ENCODE results near the gene DLX2. TPM values are rescaled to one million over a fixed set of nuclear protein-coding genes. Genes with fewer than 3 reads are reported as not detected.
"Not testable (repeated sequence)": the region's sequence is repeated elsewhere in the genome, so short reads cannot be mapped to it uniquely, and the experiment has no call there.

DLX2 gene
- total RNA-seq, 2 donors from 2014 or later: 0.25 TPM; not detected in 1

DNA sequence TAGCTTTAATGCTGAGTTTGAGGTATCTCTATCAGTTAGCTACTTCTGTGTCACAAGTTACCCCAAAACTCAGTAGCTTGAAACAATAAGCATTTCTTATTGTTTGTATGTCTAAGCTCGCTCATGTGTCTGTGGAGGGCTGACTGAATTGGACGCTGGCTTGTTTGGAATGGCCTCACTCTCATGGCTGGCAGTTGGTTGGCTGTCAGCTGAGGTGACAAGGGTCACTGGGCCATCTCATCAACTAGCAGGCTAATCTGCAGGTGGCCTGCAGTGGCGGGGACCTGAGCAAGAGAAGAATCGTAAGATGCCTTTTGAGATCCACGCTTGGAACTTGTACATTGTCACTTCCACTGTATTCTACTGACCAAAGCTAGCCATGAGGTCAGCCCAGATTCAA lies 13.4 kb upstream of the DLX2 start:
- Mint-ChIP-seq H3K27ac (no peak overlapping the region), H3K4me3 (no peak overlapping the region), H3K27me3 (peaks cover 21 to 35% of the 10 kb centered on the region in 2 donors), H3K36me3 (no peaks in the 10 kb centered on the region), H3K4me1 (ENCODE audit: low read depth in 2 of 2) (no peaks in the 10 kb centered on the region), H3K9me3 (no peaks in the 10 kb centered on the region)
- DNase-seq (ENCODE audit: low spot score) (no peak), ATAC-seq (no peak)

DNA sequence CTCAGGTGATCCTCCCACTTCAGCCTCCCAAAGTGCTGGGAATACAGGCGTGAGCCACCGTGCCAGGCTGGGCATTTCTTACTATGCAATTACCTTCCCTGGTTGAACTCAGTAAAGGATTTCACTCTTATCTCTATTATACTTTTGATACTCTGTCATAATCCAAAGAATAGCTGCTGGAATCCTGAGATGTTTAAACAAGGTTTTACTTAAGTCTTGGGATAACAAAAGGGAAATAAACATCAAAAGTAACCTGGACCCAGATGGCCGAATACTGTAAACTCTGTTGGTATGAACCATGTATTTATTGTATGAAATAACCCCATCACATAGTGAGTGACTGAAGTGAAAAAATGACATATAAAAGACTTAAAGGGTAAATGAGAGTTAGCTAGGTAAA lies 11.9 kb upstream of the DLX2 start:
- ATAC-seq: no peak
- Mint-ChIP-seq H3K27me3 (peaks cover 28 to 35% of the 10 kb centered on the region in 2 donors), H3K36me3 (no peaks in the 10 kb centered on the region), H3K4me3 (no peak overlapping the region), H3K4me1 (ENCODE audit: low read depth in 2 of 2) (peaks cover 0 to 2% of the 10 kb centered on the region in 2 donors), H3K27ac (no peak overlapping the region), H3K9me3 (no peaks in the 10 kb centered on the region)
- DNase-seq (ENCODE audit: low spot score): no peak

- not testable (repeated sequence) for H3K9me3 Mint-ChIP-seq; H3K27ac Mint-ChIP-seq; DNase-seq (ENCODE audit: low spot score); H3K4me1 Mint-ChIP-seq (ENCODE audit: low read depth in 2 of 2); H3K4me3 Mint-ChIP-seq; ATAC-seq; H3K36me3 Mint-ChIP-seq
- H3K27me3 Mint-ChIP-seq: peaks cover 30 to 35% of the 10 kb centered on the region in 2 donors
Measured at GRCh38 chr2:172114176-172114575, 11.5 kb upstream of the DLX2 start.

GRCh38 chr2:172113617-172114016 lies 10.9 kb upstream of the DLX2 start:
- peaks cover 0 to 4% of the 10 kb centered on the region in 2 donors for H3K4me1 Mint-ChIP-seq (ENCODE audit: low read depth in 2 of 2)
- DNase-seq (ENCODE audit: low spot score): no peak
- no peak overlapping the region for H3K4me3 Mint-ChIP-seq
- no peaks in the 10 kb centered on the region for H3K36me3 Mint-ChIP-seq
- peaks cover 26 to 31% of the 10 kb centered on the region in 2 donors for H3K27me3 Mint-ChIP-seq
- no peak overlapping the region for H3K27ac Mint-ChIP-seq
- ATAC-seq: no peak
- H3K9me3 Mint-ChIP-seq: no peaks in the 10 kb centered on the region

DNA sequence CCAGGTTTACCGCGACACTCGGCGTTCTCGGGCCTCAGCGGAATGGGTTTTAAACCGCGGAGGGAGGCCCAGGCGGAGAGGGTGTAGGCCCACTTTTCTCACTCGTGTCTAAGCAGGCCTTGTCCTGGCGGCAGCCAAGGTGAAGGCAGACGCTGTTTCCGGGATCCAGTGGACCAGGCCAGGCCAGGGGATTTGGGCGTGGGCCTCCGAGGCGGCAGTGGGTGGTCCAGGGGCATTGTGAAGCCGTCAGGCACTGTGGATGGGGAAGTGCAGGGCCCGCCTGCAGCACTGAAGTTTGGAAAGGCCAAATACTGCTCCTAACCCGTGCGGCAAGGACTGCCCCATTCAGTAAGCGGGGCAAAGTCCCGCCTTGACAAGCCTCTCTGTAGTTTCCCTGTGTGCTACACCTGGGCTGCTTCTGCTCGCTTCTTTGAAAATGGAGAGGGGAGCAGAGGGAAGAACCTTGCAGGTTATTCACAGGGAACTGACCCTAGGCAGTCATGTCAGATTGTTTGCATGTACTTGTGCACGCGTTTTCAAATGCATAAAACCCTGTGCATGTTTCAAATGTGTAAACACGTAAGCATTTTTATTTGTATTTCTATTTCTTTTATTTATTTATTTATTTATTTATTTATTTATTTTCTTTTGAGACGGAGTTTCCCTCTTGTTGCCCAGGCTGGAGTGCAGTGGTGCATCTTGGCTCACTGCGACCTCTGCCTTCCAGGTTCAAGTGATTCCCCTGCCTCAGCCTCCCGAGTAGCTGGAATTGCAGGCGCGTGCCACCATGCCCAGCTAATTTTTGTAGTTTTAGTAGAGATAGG lies 7.5 kb upstream of the DLX2 start:
- Mint-ChIP-seq H3K4me1 (ENCODE audit: low read depth in 2 of 2) (peaks cover 10 to 13% of the 10 kb centered on the region in 2 donors), H3K4me3 (no peak overlapping the region), H3K9me3 (no peaks in the 10 kb centered on the region), H3K36me3 (no peaks in the 10 kb centered on the region), H3K27me3 (peaks cover 40 to 41% of the 10 kb centered on the region in 2 donors), H3K27ac (no peak overlapping the region)
- ATAC-seq: no peak
- DNase-seq (ENCODE audit: low spot score): no peak

DNA sequence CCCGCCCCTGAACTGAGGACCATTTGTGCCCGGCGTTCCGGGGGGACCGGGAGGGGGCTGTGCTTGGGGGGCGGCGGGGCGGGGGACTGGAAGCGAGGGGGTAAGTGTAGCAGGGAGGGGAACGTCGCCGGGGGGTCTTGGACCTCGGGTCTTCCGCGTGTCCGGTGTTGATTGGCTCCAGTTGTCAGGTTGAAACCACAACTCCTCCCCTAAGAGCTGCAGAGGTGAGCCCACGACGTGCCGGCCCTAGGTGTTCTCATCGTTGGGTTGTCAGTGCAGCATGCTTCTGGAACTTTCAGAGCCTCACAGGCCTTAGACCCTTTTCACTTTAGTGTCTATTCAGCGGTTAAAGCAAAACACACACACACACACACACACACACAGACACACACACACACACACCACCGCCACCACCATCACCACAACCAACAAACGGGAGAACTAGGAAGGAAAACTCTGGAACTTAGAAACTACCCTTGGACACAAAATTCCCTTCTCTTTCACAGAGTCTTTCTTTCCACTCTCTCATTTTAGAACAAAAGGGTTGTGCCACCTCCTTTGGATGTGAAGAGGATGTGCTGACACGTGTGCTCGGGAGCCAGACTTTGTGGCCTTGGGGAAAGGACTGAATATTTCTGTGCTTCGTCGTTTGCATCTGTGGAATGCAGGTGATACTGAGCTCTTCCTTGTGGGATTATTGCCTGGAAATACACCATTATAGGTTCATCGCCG lies 6.7 kb upstream of the DLX2 start:
- H3K27ac Mint-ChIP-seq: no peak overlapping the region
- ATAC-seq: no peak
- no peaks in the 10 kb centered on the region for H3K36me3 Mint-ChIP-seq
- H3K9me3 Mint-ChIP-seq: no peaks in the 10 kb centered on the region
- peaks cover 10 to 13% of the 10 kb centered on the region in 2 donors for H3K4me1 Mint-ChIP-seq (ENCODE audit: low read depth in 2 of 2)
- no peak overlapping the region for H3K4me3 Mint-ChIP-seq
- H3K27me3 Mint-ChIP-seq: peaks cover 37 to 39% of the 10 kb centered on the region in 2 donors
- no peak for DNase-seq (ENCODE audit: low spot score)

- Mint-ChIP-seq H3K27ac (no peak overlapping the region), H3K27me3 (peaks cover 41 to 47% of the 10 kb centered on the region in 2 donors), H3K4me1 (ENCODE audit: low read depth in 2 of 2) (peaks cover 15 to 21% of the 10 kb centered on the region in 2 donors), H3K36me3 (no peaks in the 10 kb centered on the region), H3K9me3 (no peaks in the 10 kb centered on the region), H3K4me3 (no peak overlapping the region)
- ATAC-seq (no peak), DNase-seq (ENCODE audit: low spot score) (no peak)
Measured at GRCh38 chr2:172108587-172108930, 5.9 kb upstream of the DLX2 start.

DNA sequence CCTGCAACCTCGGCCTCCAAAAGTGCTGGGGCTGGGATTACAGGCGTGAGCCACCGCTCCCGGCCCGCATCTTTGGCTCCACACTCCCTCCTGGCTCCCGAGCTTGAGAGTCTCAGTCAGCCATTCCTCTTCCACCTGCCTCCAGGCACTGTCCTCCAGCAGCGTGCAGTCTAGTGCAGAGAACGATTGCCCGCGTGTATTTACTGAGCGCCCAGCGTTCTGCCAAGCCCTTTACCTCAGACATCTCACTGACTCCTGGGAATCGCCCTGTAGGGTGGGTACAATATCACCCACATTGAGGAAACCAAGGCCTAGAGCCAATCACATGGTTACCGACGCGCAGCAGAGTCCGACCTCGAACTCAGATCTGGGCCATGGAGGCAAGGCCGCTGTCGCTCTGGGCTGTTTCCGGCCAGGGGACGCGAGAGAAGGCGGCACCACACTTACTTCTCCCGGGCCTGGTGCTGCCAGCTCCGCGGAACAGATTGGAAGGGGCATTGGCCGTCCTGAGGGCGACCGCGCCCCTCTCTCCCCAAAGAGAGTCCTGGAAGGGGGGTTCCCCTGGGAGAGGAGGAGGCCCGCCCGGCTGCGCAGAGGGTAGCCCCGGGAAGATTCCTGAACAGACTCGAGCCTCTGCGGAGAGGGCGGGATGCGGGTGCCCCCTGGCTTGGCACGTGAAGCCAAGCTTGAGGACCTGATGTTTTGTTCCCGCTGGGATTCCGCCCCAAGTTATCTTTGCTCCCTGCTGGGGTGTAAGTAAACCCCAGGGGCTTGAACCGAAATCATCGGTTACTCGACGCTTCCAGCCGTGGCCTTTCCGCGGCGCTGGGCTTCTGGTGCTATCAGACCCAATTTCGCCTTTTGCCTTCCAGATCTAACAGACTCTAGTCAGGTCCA lies 5.2 kb upstream of the DLX2 start:
- Mint-ChIP-seq H3K27ac (no peak overlapping the region), H3K27me3 (peaks cover 38 to 49% of the 10 kb centered on the region in 2 donors), H3K4me3 (peak overlapping the region; percentile 70), H3K36me3 (no peaks in the 10 kb centered on the region), H3K4me1 (ENCODE audit: low read depth in 2 of 2) (peaks cover 17 to 27% of the 10 kb centered on the region in 2 donors), H3K9me3 (no peaks in the 10 kb centered on the region)
- DNase-seq (ENCODE audit: low spot score): no peak
- no peak for ATAC-seq

DNA sequence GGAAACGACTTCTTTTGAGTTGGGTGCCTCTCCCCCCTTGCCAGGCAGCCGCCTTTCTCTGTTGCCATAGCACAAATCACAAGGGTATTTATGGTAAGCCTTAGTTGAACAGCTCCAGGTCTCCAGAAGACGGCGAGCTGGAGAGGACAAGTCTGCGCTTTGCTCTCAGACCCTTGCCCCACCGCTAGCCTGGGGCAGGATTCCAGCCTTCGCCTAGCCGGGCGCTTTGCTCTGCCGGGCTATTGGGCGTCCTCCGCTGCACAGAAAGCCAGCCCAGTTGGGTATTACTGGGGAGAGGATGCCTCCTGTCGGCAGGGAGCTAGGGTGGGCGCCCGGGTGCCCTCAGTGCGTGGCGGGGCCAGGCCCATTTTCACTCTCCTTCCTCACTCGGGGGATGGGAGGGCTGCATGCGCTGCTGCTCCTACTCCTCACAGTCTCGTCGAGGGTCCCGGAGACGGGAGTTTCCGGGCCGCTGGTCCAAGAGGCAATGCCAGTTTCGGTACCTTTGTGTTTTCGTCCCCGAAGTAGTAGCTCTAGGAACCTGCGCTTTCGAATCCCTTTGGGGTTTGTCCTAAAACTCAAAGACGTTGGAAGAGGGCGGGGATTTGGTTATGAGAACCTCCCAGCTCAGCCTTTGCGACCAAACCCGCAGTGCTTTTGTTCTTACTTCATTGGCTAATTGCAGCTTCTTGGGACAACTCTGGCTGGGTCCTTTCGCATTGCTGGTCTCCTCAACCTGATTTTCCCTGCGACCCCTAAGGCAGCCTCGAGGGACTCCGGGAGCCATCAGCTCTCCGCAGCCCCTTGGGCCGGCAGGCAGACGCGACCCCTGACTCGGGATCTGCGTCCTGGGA lies 3.6 kb upstream of the DLX2 start:
- ATAC-seq (peak; percentile 51 to 70), DNase-seq (ENCODE audit: low spot score) (no peak)
- Mint-ChIP-seq H3K27ac (no peak overlapping the region), H3K27me3 (peaks cover 46 to 57% of the 10 kb centered on the region in 2 donors), H3K36me3 (no peaks in the 10 kb centered on the region), H3K9me3 (no peaks in the 10 kb centered on the region), H3K4me3 (peak overlapping the region; percentile 36), H3K4me1 (ENCODE audit: low read depth in 2 of 2) (peaks cover 30 to 40% of the 10 kb centered on the region in 2 donors)

DNA sequence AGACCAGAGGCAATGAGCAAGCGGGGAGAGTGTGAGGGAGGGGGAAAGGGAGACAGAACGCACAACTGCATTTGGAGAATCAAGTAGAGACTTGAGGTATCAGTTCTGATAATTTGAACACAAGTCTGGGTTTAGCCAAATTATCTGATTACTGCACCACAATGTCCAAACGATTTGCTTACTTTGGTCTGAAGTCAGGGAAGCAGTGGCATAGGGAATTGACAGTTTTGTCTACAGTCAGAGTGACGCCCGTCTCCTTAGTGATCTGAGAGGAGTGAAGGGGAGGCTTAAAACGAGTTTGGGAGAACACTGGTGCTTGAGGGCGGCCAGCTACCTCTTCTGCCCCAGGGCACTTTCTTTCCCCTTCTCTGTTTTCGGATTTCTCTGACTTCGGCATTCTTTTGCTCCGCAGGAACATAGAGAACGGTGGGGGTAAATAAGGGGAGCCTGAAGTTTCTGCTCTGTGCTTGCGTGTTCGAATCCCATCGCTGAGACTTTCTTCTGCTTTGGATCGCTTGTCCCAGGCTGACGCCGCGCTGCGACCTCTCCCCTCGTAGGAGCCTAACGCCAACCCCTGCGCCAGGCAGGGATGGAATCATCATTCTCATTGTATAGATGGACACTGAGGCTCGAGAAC lies 2.9 kb upstream of the DLX2 start:
- Mint-ChIP-seq H3K27ac (no peak overlapping the region), H3K4me1 (ENCODE audit: low read depth in 2 of 2) (peaks cover 33 to 40% of the 10 kb centered on the region in 2 donors), H3K4me3 (no peak overlapping the region), H3K36me3 (no peaks in the 10 kb centered on the region), H3K9me3 (no peaks in the 10 kb centered on the region), H3K27me3 (peaks cover 47 to 54% of the 10 kb centered on the region in 2 donors)
- DNase-seq (ENCODE audit: low spot score) (no peak), ATAC-seq (no peak)

DNA sequence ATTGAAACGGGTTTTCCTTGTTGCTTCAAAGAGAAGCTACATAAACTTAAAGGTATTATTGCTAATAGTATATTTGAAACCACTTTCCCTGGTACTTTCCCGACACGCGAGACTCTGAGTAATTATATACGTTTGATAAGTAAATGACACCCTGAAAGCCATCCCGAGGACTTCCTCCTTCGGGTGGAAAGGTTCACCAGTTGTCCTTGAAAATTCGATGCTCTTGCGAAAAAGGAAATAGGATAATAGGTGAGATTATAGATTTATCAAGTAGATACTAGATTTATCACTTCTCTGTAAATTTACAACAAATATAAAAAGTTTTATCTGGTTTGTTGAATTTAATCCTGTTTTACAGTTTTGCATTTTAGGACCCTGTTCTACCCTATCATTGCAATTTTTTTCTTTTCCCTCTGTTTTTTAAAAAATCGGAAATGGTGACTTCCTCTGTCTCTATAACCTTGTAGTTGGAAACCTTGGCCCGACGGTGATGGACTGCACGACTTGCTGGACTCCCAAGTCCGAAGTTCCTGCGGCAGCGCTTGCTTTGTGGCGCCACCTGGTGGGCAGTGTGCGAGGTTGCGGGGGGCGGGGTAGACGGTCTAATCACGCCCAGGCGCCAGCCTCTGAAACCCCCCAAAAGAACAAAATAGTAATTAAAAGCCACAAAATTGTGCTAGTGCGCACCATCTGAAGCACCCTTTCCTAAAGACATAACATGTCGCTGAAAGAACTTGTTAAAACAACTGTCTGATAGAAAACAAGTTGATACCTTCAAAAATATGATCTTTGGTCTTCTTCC lies 972 bp upstream of the DLX2 start:
- peak overlapping the region; percentile 81 for H3K4me3 Mint-ChIP-seq
- H3K9me3 Mint-ChIP-seq: no peaks in the 10 kb centered on the region
- peaks cover 40 to 49% of the 10 kb centered on the region in 2 donors for H3K27me3 Mint-ChIP-seq
- peaks cover 31 to 42% of the 10 kb centered on the region in 2 donors for H3K4me1 Mint-ChIP-seq (ENCODE audit: low read depth in 2 of 2)
- peaks cover 1% of the 10 kb centered on the region for H3K36me3 Mint-ChIP-seq
- peak; percentile 85 for DNase-seq (ENCODE audit: low spot score)
- peak in 1 of 2 donors; percentile 61 for ATAC-seq
- H3K27ac Mint-ChIP-seq: peak overlapping the region in 1 of 2 donors; percentile 7
